Activated CD8-positive, alpha-beta memory T cell treated with anti-CD3 and anti-CD28 coated beads for 24 hours (primary cell): Measurements from ENCODE around the gene GRXCR2.

Source experiments
- DNase-seq: peaks from one replicate; pipeline ENCODE4 v3.0.0-alpha.2; 2020

Gene GRXCR2

DNA sequence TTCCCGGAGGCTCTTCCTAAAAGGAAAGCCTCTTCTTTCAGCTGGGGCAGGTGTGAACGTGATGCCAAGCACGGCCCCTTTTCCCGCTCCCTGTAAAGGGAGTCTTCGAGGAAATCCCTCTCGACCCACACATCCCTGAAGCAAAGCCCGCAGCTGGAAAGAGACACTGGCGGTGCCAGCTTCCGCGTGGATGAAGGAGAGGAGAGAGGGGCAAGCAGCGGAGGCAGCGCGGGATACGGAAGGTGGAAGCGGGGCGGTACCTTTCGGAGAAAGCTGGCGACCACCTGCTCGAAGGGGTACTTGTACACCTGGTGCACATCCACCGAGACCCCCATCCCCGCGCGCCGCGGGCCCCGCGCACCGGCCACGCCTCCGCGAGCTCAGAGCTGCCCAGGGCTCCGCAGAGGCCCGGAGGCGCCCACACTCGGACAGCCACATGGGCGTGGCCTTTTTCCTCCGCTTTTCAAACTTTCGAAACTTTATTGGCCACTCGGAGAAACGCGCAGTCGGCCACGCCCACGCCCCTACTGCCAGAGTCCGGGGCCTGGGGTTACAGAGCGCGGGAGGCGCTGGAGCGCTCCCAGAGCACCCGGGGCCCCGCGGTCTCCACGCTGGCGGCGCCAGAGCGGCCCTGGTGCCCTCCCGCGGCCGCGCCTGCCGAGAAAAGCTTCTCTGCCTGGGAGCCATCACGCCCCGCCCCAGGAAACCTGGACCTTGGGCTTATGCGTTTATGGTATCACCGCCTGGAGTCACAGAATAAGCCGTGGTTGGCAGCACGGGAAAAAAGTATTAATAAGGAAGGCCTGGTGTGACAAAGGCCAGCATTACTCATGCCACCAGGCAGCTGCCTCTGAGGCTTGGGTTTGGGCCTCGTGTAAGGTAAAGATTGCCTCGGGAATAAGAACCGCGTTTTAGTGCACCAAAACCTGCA lies 37.6 kb downstream of the GRXCR2 start, which contains the start of gene PRELID2:
Gene PRELID2 (minus strand): TSS at position 426 of the 931 bp plus-strand sequence. CDS start 91 bp downstream, at position 335.
- peak; percentile 75 for DNase-seq

DNA sequence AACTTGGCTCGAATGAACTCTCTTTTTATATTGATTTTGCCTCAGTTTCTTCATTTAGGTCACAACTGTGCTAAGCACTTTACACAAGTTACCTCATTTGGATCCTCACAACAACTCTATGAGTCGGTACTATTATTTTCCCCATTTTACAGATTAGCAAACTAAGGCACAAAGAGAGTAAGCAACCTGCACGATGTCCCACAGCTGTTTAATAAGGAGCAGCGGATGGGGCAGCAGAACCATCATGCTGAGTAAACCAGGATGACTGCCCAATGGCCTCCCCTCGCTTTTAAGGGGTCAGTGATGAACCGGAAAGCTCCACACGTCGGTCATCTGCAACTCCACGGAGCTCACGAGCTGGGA lies 38.3 kb downstream of the GRXCR2 start:
- DNase-seq: no peak

DNA sequence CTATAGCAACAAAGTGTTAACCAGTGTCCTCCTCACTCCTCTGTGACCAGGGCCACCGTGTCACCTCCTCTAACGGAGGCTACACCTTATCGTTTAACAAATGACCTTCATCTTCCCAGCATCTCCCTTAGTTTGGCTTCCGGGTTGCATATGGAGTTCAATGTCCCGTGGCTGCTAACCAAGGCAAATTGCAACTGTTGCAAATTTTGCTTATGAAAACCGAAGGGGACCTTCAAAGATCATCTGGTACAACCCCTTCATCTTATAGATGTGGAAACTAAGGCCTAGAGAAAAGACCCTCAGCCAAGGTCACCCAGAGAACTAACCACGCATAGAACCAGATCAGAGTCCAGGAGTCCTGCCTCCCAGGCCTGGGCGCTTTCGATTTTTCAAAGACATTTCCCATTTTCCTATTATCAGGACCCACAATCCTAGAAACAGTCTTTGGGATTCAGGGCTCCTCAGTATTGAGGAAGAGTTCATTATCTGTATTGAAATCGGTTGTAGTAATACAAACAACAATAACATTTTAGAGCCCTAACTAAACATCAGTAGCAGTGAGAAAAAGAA lies 39.1 kb downstream of the GRXCR2 start:
- no peak for DNase-seq

DNA sequence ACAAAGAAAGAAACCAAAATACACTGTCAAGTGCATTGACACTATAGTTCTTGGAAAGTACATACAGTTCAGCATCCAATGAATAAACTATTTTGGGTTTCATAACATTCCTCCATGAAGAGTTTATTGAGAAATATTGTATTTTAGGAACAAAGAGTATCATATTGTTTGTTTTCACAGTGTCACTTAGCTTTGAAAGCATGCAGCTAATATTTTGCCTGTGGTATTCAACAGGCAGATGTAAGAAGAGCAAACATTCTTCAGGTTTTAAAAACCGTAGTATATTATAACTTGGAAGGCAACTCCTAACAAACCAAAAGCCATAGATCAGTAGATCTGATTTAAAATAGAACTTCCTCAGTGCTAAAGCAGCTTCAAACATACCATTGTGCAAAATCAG lies 42.2 kb downstream of the GRXCR2 start:
- DNase-seq: no peak

DNA sequence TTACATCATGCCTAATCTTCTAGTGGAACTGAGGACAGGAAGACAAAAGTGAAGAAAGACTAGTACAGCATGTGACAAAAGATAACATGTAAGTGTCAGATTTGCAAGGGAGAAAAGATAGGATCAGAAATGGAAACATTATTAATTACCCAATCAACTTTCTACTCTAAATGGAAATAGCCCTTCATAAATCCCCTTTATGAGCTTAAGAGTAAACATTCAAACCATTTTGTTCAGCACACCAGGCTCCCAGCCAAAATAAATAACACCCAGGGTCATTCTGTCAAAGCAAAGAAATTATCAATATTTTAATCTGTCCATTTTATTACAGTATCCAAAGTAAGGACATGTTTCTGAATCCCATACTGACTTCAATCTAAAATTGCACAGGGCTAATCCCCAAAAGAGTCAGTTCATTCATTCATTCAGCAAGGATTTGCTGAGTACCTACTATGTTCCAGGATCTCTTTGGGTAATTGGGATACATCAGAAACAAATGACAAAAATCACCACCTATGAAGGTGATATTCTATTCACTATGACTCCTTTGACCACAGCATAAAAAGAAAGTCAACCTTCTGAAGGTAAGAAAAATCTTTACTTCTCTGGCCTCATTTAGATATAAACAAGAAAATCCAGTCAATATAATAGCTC lies 43.0 kb downstream of the GRXCR2 start:
- no peak for DNase-seq

DNA sequence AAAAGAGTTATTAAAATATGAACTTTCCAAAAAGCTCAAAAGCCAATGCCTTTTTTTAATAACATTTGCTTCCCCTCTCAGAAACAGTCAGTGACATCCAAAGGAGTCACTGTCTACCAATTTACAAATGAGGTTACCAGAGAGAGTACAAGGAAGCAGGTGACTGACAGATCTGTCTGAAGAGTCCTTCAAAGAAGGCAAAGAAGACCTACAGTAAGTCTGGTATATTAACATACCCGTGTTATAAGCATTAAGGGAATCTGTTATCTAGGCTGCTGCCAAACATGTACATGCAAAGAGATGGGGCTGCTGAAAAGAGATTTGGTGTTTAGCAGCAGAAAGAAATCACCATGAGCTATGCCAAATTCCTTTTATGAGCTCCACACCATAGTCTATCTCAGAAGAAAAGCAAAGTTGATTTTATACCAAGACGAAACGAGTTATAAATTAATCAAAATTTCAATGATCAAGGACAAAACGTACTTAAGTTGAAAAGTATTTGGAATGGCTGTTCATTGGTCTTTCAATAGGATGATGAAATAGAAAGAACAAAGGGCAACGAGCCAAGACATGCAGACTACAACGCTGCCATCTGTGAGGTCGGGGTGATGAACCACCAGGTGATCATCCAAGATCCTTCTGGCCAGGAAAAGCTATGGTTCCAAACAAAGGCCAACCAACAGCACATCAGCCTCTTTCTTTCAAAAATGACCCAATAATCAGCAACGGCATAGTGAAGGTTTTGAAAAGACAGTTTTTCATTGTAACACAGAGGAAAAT lies 45.7 kb downstream of the GRXCR2 start:
- DNase-seq: no peak

DNA sequence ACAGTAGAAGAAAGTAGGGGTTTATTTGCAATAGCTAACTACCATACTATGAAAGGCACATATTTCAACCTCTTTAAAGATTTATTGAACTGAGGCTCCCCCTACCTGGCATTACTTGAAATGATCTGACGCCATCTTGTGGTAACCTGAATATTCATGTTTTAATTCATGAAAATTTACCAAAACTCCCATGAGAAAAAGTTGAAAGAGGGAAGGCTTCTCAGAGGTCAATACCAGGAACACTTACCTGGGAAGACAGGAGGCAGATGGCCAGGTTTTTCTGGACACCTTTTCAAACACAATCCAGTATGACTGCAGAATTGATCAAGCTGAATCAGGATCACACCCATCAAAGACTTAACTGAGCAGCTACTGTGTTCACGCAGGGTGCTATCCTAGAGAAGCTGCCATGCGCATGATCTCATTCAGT lies 47.0 kb downstream of the GRXCR2 start:
- no peak for DNase-seq

DNA sequence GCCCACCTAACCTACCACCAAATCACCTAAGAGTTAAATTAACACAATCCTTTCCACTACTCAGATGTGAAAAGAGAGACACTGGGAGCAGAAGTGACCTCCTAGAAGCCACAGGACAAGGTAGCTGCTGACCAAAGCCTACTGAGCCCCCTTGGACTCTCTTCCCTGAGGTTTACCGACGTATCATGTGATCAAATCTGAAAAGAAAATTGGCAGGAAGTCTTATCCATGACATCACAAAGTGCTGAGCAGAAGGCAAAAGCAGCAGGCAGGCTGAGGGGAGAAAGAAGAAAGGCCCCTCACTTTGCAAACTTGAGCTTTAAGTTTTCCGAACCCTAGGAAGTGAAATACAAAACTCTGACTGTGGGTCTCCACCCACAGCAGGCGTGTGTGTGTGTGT lies 48.8 kb downstream of the GRXCR2 start:
- DNase-seq: no peak

DNA sequence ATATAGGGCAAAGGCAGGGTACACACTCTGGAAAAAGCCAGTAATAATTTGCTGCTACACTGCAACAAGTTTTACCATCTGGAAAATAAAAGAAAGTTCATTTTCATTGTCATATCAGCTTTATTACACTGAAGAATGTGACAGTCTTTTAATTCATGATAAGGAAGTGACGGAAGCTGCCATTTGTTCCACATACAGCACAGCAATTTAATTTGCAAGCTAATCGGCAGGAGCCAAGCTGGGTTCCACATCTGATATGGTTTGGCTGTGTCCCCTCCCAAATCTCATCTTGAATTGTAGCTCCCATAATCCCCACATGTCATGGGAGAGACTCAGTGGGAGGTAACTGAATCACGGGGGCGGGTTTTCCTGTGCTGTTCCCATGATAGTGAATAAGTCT lies 54.2 kb downstream of the GRXCR2 start:
- DNase-seq: no peak

DNA sequence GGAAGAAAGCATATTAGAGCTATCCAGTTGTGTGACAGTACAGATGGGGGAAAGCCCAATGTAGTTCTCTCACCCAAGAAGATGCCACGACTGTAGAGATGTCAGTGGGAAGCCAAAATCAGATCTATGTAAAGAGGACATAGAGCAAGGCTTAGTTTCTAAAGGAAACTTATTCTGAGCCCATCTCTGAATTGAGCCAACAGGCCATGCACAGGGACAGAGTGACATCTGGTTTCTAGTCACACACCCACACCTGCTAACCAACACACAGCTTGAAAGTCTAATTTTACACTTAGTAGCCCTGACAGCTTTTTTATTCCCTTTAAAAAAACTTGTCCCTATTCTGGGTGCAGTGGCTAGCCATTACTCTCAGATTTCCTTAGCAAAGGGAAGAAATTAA lies 59.9 kb downstream of the GRXCR2 start:
- DNase-seq: no peak

DNA sequence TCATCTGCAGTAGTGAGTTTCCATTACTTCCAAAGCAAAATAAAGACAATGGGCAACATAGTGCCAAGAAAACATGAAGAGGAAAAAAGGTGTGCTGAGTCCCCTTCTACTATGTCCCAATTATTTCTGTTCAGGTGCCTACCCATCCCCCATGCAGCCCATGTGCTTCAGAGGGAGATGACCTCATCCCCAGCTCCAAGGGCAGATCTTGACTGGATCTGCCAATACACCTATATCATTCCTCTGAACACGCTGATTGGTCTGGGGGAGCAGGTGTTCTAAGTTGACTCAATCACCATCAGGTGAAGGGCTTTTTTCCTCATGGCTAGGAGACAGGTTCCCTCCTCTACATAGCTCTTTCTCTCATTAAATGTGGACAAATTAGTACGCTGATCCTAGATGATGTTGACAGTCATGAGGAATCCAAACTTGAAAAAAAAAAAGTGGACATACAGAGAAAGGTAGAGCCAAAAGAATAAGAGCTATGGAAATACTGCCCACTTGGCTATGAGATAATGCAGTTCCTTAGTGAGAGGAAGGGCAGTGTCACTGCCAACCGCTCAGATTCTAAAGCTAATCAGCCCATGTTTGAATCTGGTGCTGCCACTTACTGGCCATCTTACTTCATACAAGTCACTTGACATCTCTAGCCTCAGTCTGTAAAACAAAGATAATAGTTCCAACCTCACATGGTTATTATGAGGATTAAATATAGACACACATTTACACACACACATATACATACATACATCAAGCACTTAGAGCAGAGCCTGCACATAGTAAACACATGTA lies 60.8 kb downstream of the GRXCR2 start:
- DNase-seq: no peak
